Measurements from ENCODE around the gene TMPRSS15. TPM values are rescaled to one million over a fixed set of nuclear protein-coding genes. Genes with fewer than 3 reads are reported as not detected.

TMPRSS15 gene
- total RNA-seq, 4 donors from 2014 or later: not detected

Other genes with a start within 250 kb of the TMPRSS15 start
- gene CHODL, start 159.0 kb downstream of the TMPRSS15 start, total RNA-seq: 1 to 10 TPM in 3 of 4 donors, under 1 TPM in 1; 0.45 to 1.9 (median 1.4) TPM

Measured in thyroid gland (tissue), 4 donors.